Large intestine (tissue), 12 donors: Measurements from ENCODE around the gene ERGIC2. TPM values are rescaled to one million over a fixed set of nuclear protein-coding genes. Genes with fewer than 3 reads are reported as not detected.
A peak's percentile ranks its signal among the peaks of the same experiment; 100 is the strongest.

ENCODE experiments used
- DNase-seq, 2 donors: peaks; one replicate each; pipeline versions ENCODE4 v3.0.0 to v3.0.0-alpha.2; 2013
- H3K27ac ChIP-seq: one replicate; pipeline ENCODE4 v1.5.1; 2013; ENCODE audit warnings: low read length
- H3K27me3 ChIP-seq: 2 replicates; pipeline ENCODE4 v1.6.1; 2013; ENCODE audit warnings: low read length; ENCODE audit not compliant: control insufficient read depth, insufficient read depth
- H3K36me3 ChIP-seq: 2 replicates; pipeline ENCODE4 v1.6.1; 2013; ENCODE audit warnings: low read length; ENCODE audit not compliant: control insufficient read depth, insufficient read depth
- H3K4me1 ChIP-seq: one replicate; pipeline ENCODE4 v1.6.1; 2013; ENCODE audit warnings: low read length; ENCODE audit not compliant: control insufficient read depth, insufficient read depth
- H3K4me3 ChIP-seq: one replicate; pipeline ENCODE4 v1.5.1; 2013; ENCODE audit warnings: low read length
- H3K9me3 ChIP-seq: one replicate; pipeline ENCODE4 v1.6.1; 2013; ENCODE audit warnings: mild to moderate bottlenecking, low read depth, low read length, moderate library complexity; ENCODE audit not compliant: control insufficient read depth
- WGBS: methylation state at CpG from one replicate; pipeline ENCODE4 v1.1.5; 2013; ENCODE audit warnings: low lambda C conversion rate; ENCODE audit not compliant: insufficient coverage; 5-methylcytosine and 5-hydroxymethylcytosine counted together
- long read RNA-seq, 11 donors: transcript quantifications; one replicate each; lab custom pipeline, GENCODE V29; 2026
- polyA plus RNA-seq: library from polyadenylated mRNA; unstranded; fragments of 120-200 nt; gene quantifications from one replicate; pipeline ENCODE4 v1.2.1, GENCODE V29; 2013

ERGIC2 gene, protein sequence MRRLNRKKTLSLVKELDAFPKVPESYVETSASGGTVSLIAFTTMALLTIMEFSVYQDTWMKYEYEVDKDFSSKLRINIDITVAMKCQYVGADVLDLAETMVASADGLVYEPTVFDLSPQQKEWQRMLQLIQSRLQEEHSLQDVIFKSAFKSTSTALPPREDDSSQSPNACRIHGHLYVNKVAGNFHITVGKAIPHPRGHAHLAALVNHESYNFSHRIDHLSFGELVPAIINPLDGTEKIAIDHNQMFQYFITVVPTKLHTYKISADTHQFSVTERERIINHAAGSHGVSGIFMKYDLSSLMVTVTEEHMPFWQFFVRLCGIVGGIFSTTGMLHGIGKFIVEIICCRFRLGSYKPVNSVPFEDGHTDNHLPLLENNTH
- polyA plus RNA-seq: 57.7 TPM
- long read RNA-seq, donor 1, full-length matches to known transcripts: 11 of 11 reads
- long read RNA-seq, donor 1, partial matches to known transcripts: 0 of 11 reads
- long read RNA-seq, donor 1, other reads (novel, unspliced or antisense): 0 of 11 reads
- long read RNA-seq, donor 2, full-length matches to known transcripts: 23 of 23 reads
- long read RNA-seq, donor 2, partial matches to known transcripts: 0 of 23 reads
- long read RNA-seq, donor 2, other reads (novel, unspliced or antisense): 0 of 23 reads
- long read RNA-seq, donor 3: 0 reads
- long read RNA-seq, donor 4: 0 reads
- long read RNA-seq, donor 5, full-length matches to known transcripts: 13 of 13 reads
- long read RNA-seq, donor 5, partial matches to known transcripts: 0 of 13 reads
- long read RNA-seq, donor 5, other reads (novel, unspliced or antisense): 0 of 13 reads
- long read RNA-seq, donor 6, full-length matches to known transcripts: 16 of 16 reads
- long read RNA-seq, donor 6, partial matches to known transcripts: 0 of 16 reads
- long read RNA-seq, donor 6, other reads (novel, unspliced or antisense): 0 of 16 reads
- long read RNA-seq, donor 7, full-length matches to known transcripts: 5 of 5 reads
- long read RNA-seq, donor 7, partial matches to known transcripts: 0 of 5 reads
- long read RNA-seq, donor 7, other reads (novel, unspliced or antisense): 0 of 5 reads
- long read RNA-seq, donor 8, full-length matches to known transcripts: 16 of 22 reads
- long read RNA-seq, donor 8, partial matches to known transcripts: 6 of 22 reads
- long read RNA-seq, donor 8, other reads (novel, unspliced or antisense): 0 of 22 reads
- long read RNA-seq, donor 9, full-length matches to known transcripts: 18 of 24 reads
- long read RNA-seq, donor 9, partial matches to known transcripts: 6 of 24 reads
- long read RNA-seq, donor 9, other reads (novel, unspliced or antisense): 0 of 24 reads
- long read RNA-seq, donor 10, full-length matches to known transcripts: 11 of 11 reads
- long read RNA-seq, donor 10, partial matches to known transcripts: 0 of 11 reads
- long read RNA-seq, donor 10, other reads (novel, unspliced or antisense): 0 of 11 reads
- long read RNA-seq, donor 11, full-length matches to known transcripts: 11 of 11 reads
- long read RNA-seq, donor 11, partial matches to known transcripts: 0 of 11 reads
- long read RNA-seq, donor 11, other reads (novel, unspliced or antisense): 0 of 11 reads

DNA sequence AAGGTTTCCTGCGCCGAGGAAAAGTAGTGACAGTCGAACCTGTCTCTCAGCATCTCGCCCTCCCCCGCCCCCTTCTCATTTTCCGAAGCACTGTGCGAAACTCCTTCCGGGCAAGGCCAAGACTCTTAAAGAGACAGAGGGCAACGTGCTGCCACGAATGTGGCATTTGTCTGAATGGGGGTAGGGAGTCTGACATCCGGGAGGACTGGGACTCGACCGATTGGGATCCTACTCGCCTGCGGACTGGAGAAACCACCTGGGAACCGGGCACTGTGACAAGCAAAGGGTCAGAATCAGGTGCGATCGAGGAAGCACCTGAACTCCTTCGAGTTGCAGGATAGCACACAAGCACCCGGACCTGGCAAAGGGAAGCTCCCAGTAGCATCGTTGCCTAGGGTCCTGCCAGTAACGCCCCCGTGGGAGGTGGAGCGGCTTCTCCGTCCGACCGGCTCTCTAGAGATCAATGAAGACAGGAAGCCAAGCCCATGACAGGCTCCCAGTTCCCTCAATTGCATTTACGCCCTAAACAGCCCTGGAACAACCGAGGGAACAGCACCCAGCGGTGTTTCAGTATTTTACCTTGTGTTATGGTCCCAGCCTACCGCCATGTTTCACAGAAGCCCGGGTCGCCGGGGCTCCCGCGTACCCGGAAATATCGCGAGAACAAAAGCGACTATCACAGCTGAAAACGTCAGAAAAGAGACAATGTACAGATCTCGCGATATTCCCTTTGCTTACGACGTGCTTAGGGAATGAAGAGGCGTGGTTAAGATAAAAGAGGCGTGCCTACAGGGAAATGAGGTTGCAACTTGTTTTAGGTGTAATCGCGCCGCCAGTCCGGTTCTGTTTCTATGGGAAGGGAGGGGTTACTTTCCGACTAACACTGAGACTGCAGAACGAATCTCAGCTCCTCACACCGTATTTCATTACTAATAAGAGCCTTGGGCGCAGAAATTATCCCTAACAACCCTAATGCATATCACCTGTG lies at the start of gene ERGIC2:
Gene ERGIC2, minus strand, starts transcription at position 637 of the 988 bp plus-strand sequence. CDS start 9,539 bp downstream, outside the sequence.
- Histone ChIP-seq H3K4me3 (peak within 1 kb of the TSS; percentile 65), H3K36me3 (no peaks in the 10 kb centered on the region), H3K27ac (peak within 1 kb of the TSS; percentile 80), H3K27me3 (no peaks in the 10 kb centered on the region), H3K9me3 (no peaks in the 10 kb centered on the region), H3K4me1 (no peaks in the 10 kb centered on the region)
- DNase-seq: peak; percentile 98 to 99
- WGBS: no CpG with 5 or more reads among the region's 55 CpGs

DNA sequence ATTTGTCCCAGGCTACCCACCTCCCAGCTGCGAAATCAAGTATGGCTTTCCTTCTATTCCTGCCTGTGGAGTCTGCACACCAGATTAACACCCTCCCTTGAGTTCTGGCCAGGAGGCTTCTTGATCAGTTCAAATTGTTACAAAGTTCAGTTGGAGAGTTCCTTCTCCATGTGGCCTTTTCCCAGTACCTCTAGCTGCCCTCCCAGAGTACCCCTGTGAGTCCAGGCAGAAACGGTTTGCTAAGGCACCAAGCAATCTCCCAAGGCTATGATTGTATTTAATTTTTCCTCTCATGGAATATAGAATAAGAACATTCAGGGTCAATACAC lies 49.7 kb upstream of the ERGIC2 start:
- Histone ChIP-seq H3K4me3 (no peak overlapping the region), H3K4me1 (no peaks in the 10 kb centered on the region), H3K36me3 (no peaks in the 10 kb centered on the region), H3K9me3 (no peaks in the 10 kb centered on the region), H3K27ac (no peak overlapping the region), H3K27me3 (no peaks in the 10 kb centered on the region)
- no CpG with 5 or more reads among the region's 2 CpGs for WGBS
- no peak for DNase-seq

DNA sequence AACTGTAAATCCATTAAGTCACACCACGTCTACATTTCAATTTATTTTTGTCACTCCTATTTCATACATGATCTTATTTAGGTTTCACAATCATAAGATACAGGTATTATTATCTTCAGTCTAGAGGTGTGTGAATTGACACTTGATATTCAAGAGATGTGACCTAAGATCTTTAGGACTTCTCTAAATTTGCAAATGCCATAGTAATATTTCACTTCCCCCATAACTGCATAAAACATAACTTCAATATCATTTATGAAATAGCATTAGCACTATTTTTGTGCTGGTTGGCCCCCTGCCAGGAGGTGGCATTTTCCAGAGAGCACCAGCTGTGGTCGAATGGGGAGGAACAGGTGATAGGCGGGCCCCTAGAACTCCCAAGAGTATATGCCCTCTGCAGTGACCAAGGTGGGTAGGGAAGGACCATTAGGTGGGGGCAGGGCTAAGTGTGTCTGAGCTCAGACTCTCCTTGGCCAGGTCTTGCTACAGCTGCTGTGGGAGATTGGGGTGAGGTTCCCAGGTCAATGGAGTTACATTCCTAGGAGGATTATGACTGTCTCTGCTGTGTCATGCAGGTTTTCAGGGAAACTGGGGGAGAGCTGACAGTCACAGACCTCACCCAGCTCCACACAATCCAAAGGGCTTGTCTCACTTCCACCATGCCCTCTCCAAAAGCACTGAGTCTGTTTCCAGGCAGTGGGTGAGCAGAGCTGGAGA lies 49.2 kb upstream of the ERGIC2 start:
- Histone ChIP-seq H3K9me3 (no peaks in the 10 kb centered on the region), H3K36me3 (no peaks in the 10 kb centered on the region), H3K4me1 (no peaks in the 10 kb centered on the region), H3K27ac (no peak overlapping the region), H3K27me3 (no peaks in the 10 kb centered on the region), H3K4me3 (no peak overlapping the region)
- no CpG with 5 or more reads among the region's 3 CpGs for WGBS
- no peak for DNase-seq

DNA sequence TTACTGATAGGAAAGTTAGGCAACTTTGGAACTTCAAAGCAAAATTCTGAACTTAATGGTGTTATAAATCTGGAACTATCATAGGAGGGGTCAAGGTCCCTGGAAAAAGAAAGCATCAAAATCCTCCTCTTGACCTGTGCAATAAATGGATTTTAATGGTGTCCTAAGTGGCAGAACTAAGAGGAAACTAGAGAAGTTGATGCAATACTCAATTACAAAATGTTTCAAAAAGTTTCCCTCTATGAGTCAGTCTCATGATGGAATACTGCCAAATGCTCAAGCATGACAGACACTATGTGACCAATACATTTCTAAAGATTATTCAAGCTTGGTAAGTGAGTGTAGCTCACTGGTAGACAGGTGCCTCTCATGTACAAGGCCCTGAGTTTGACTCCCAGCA lies 47.7 kb upstream of the ERGIC2 start:
- Histone ChIP-seq H3K27me3 (no peaks in the 10 kb centered on the region), H3K9me3 (no peaks in the 10 kb centered on the region), H3K4me1 (no peaks in the 10 kb centered on the region), H3K4me3 (no peak overlapping the region), H3K36me3 (no peaks in the 10 kb centered on the region), H3K27ac (no peak overlapping the region)
- DNase-seq: peak; percentile 49 to 60

DNA sequence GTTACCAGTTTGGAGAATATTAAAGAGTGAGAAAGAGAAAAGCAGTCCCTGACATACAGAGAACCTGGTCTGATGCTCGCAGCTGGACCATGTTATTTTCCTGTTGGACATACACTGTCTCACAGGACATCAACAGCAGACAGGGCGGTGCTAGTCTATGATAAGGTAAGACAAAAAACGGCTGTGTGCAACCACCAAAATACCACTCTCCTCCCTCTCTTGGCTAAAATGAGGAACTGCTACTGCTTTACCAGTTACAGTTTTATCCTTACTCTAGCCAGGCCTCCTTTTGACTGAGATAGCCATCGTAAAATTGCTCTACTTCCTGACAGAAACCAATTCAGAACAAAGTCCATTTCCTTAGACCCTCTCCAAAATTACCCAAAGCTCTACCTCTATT lies 47.0 kb upstream of the ERGIC2 start:
- Histone ChIP-seq H3K9me3 (no peaks in the 10 kb centered on the region), H3K4me3 (no peak overlapping the region), H3K27me3 (no peaks in the 10 kb centered on the region), H3K4me1 (no peaks in the 10 kb centered on the region), H3K36me3 (no peaks in the 10 kb centered on the region), H3K27ac (no peak overlapping the region)
- no peak for DNase-seq
- 83% methylated on average over 1 of the region's 4 CpGs for WGBS

DNA sequence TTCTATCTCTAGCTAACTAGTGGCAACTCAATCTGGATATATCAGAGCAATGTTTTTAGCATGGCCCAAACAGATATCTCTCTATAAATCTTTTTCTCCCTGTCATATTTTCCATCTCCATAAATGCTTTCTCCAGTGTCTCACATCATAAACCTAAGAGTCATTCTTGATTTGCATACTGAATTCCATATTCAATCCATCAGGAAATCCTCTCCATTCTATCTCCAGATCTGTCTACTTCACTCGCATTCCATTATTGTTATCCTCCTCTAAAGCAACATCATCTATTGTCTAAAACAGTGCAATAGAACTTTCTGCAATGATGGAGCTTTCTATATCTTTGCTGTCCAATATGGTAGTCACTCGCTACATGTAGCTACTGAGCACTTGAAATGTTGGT lies 45.5 kb upstream of the ERGIC2 start:
- H3K9me3 ChIP-seq: no peaks in the 10 kb centered on the region
- H3K27ac ChIP-seq: no peak overlapping the region
- H3K27me3 ChIP-seq: no peaks in the 10 kb centered on the region
- no peak for DNase-seq
- H3K4me1 ChIP-seq: no peaks in the 10 kb centered on the region
- no peak overlapping the region for H3K4me3 ChIP-seq
- H3K36me3 ChIP-seq: no peaks in the 10 kb centered on the region
- no CpG with 5 or more reads among the region's 2 CpGs for WGBS

DNA sequence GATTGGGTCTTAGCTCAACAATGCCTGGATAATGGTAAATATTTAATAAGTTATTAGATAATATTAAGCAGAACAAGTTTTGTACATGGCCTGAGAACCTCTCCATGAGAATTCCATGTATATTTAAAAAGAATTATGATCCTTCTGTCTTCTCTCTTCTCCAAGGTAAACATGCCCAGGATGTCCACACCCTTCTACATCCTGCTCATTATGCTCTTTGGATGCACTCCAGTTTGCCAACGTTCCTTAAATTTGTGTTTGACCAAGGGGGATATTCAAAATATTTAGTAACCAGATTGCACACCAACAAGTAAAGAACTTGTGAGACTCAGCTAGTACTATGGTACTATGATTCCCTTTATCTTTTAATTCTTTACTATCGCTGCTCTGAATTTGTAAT lies 44.8 kb upstream of the ERGIC2 start:
- DNase-seq: no peak
- H3K4me3 ChIP-seq: no peak overlapping the region
- H3K9me3 ChIP-seq: no peaks in the 10 kb centered on the region
- H3K36me3 ChIP-seq: no peaks in the 10 kb centered on the region
- H3K4me1 ChIP-seq: no peaks in the 10 kb centered on the region
- WGBS: 100% methylated on average over 1 of the region's 2 CpGs
- H3K27ac ChIP-seq: no peak overlapping the region
- no peaks in the 10 kb centered on the region for H3K27me3 ChIP-seq

DNA sequence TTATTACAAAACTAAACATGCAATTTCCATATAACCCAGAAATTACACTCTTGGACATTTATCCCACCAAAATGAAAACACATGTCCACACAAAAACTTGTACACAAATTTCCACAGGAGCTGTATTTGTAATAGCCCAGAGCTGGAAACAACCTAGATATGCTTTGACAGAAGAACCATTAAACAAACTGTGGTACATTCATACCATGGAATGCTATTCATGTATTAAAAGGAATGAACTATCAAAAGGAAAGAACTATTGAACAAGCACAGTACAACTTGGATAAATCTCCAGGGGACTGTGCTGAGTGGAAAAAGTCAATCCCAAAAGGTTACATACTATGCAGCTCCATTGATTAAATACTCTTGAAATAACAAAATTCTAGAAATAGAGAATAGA lies 35.8 kb upstream of the ERGIC2 start:
- no peak for DNase-seq
- no peaks in the 10 kb centered on the region for H3K4me1 ChIP-seq
- H3K36me3 ChIP-seq: no peaks in the 10 kb centered on the region
- no peaks in the 10 kb centered on the region for H3K27me3 ChIP-seq
- H3K27ac ChIP-seq: no peak overlapping the region
- no peaks in the 10 kb centered on the region for H3K9me3 ChIP-seq
- H3K4me3 ChIP-seq: no peak overlapping the region

DNA sequence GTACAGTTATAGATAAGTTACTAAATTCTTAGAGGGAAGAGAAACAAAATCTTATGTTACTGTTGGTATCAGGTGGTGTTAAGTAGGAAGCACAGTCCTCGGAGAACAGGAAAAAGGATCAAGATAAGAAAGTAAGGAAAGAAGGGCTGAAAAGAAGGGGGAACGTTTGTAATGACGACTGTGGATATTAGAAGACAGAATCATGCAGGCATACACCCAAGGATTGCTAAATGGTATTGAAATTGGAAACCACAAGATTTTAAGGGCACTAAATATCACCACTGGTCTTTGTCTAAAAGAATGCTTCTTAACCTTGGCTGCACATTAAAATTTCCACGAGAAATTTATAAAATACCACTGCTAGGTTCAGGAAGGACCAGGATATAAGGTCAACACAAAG lies 34.1 kb upstream of the ERGIC2 start:
- Histone ChIP-seq H3K4me3 (no peak overlapping the region), H3K9me3 (no peaks in the 10 kb centered on the region), H3K27ac (no peak overlapping the region), H3K36me3 (no peaks in the 10 kb centered on the region), H3K27me3 (no peaks in the 10 kb centered on the region), H3K4me1 (no peaks in the 10 kb centered on the region)
- DNase-seq: no peak
- 67% methylated on average over 2 of the region's 4 CpGs for WGBS
